WTC11 (cell line): Measurements from ENCODE around the gene NLRP1. TPM values are rescaled to one million over a fixed set of nuclear protein-coding genes. Genes with fewer than 3 reads are reported as not detected.

Experiments used
- ATAC-seq: fragments of 200-7000 bp; cut with Tn5 transposase; 2 replicates; pipeline ENCODE4 v1.10.0; 2021; ENCODE audit warnings: mild to moderate bottlenecking, moderate library complexity
- CTCF ChIA-PET: fragments of 300-600 bp; sonication (Branson Sonifier 250); formaldehyde crosslinking; loops from one replicate; lab custom pipeline; 2021; ENCODE audit warnings: antibody characterized with exemption; lab: Charles Lee
- POLR2A ChIA-PET: fragments of 350-600 bp; sonication (Branson Sonifier 250); formaldehyde crosslinking; loops from one replicate; lab custom pipeline; 2021; ENCODE audit warnings: antibody characterized with exemption; lab: Charles Lee
- DNase-seq: peaks from one replicate; pipeline ENCODE4 v3.0.0; 2021; ENCODE audit warnings: low spot score
- H3K27ac Mint-ChIP-seq: 2 replicates; pipeline ENCODE4 v1.8.0; 2021; ENCODE audit warnings: mixed read lengths
- H3K27me3 Mint-ChIP-seq: 2 replicates; pipeline ENCODE4 v1.8.0; 2021; ENCODE audit warnings: low read depth, mild to moderate bottlenecking, moderate library complexity, mixed read lengths
- H3K36me3 Mint-ChIP-seq: 2 replicates; pipeline ENCODE4 v1.8.0; 2021; ENCODE audit warnings: mixed read lengths
- H3K4me1 Mint-ChIP-seq: 2 replicates; pipeline ENCODE4 v1.8.0; 2022; ENCODE audit warnings: mixed read lengths
- H3K4me3 Mint-ChIP-seq: 2 replicates; pipeline ENCODE4 v1.8.0; 2021; ENCODE audit warnings: mild to moderate bottlenecking, moderate library complexity, mixed read lengths
- H3K9me3 Mint-ChIP-seq: 2 replicates; pipeline ENCODE4 v1.8.0; 2021; ENCODE audit warnings: mixed read lengths
- CREM ChIP-seq: sonication (generic); formaldehyde crosslinking; IDR thresholded peaks from 2 replicates; pipeline ENCODE4 v1.8.1; 2022; ENCODE audit warnings: mild to moderate bottlenecking, missing genetic modification reagents, moderate library complexity
- ELF4 ChIP-seq: sonication (generic); formaldehyde crosslinking; IDR thresholded peaks from 2 replicates; pipeline ENCODE4 v1.8.1; 2022; ENCODE audit warnings: low read depth, mild to moderate bottlenecking, moderate library complexity, missing genetic modification reagents
- FOXK1 ChIP-seq: sonication (generic); formaldehyde crosslinking; IDR thresholded peaks from 2 replicates; pipeline ENCODE4 v1.8.0; 2022; ENCODE audit warnings: mild to moderate bottlenecking, moderate library complexity, missing genetic modification reagents
- MYBL2 ChIP-seq: sonication (generic); formaldehyde crosslinking; IDR thresholded peaks from 2 replicates; pipeline ENCODE4 v1.8.1; 2023; ENCODE audit warnings: mild to moderate bottlenecking, moderate library complexity, missing genetic modification reagents
- SMAD3 ChIP-seq: sonication (generic); formaldehyde crosslinking; IDR thresholded peaks from 2 replicates; pipeline ENCODE4 v1.8.0; 2022; ENCODE audit warnings: missing genetic modification reagents, mild to moderate bottlenecking, borderline replicate concordance
- SMAD4 ChIP-seq: sonication (generic); formaldehyde crosslinking; IDR thresholded peaks from 2 replicates; pipeline ENCODE4 v1.8.0; 2022; ENCODE audit warnings: mild to moderate bottlenecking, missing genetic modification reagents
- TCF7 ChIP-seq: sonication (generic); formaldehyde crosslinking; IDR thresholded peaks from 2 replicates; pipeline ENCODE4 v1.8.0; 2022; ENCODE audit warnings: mild to moderate bottlenecking, low read depth, missing genetic modification reagents, moderate library complexity
- ZBTB21 ChIP-seq: sonication (generic); formaldehyde crosslinking; IDR thresholded peaks from 2 replicates; pipeline ENCODE4 v1.8.1; 2023; ENCODE audit warnings: mild to moderate bottlenecking, missing genetic modification reagents, borderline replicate concordance
- ZNF121 ChIP-seq: sonication (generic); formaldehyde crosslinking; IDR thresholded peaks from 2 replicates; pipeline ENCODE4 v1.8.0; 2023; ENCODE audit warnings: missing genetic modification reagents
- ZNF317 ChIP-seq: sonication (generic); formaldehyde crosslinking; IDR thresholded peaks from 2 replicates; pipeline ENCODE4 v1.8.1; 2023; ENCODE audit warnings: low read depth, mild to moderate bottlenecking, moderate library complexity, missing genetic modification reagents, borderline replicate concordance
- ZNF396 ChIP-seq: fragments of 250-450 bp; sonication (Bioruptor Pico); IDR thresholded peaks from 2 replicates; pipeline ENCODE4 v1.8.0; 2021; ENCODE audit warnings: mild to moderate bottlenecking, moderate library complexity, borderline replicate concordance
- total RNA-seq: library from RNA; stranded (reverse); gene quantifications from 3 replicates; pipeline ENCODE4 v1.2.3, GENCODE V29; 2021
- TF ChIP-seq, protein P1 (sequence below): fragments of 250-450 bp; sonication (Bioruptor Pico); IDR thresholded peaks from 2 replicates; pipeline ENCODE4 v1.9.0; 2021; ENCODE audit warnings: mild to moderate bottlenecking, borderline replicate concordance
- TF ChIP-seq, protein P2 (sequence below): fragments of 250-450 bp; sonication (Bioruptor Pico); IDR thresholded peaks from 2 replicates; pipeline ENCODE4 v2.1.2; 2022; ENCODE audit warnings: mild to moderate bottlenecking, moderate library complexity
- TF ChIP-seq, protein P3 (sequence below): sonication (generic); formaldehyde crosslinking; IDR thresholded peaks from 2 replicates; pipeline ENCODE4 v1.8.1; 2023; ENCODE audit warnings: mild to moderate bottlenecking, missing genetic modification reagents, borderline replicate concordance
- TF ChIP-seq, protein P4 (sequence below): sonication (generic); formaldehyde crosslinking; IDR thresholded peaks from 2 replicates; pipeline ENCODE4 v1.8.0; 2023; ENCODE audit warnings: missing genetic modification reagents
- TF ChIP-seq, protein P5 (sequence below): sonication (generic); formaldehyde crosslinking; IDR thresholded peaks from 2 replicates; pipeline ENCODE4 v1.8.0; 2022; ENCODE audit warnings: mild to moderate bottlenecking, missing genetic modification reagents
- TF ChIP-seq, protein P6 (sequence below): sonication (generic); formaldehyde crosslinking; IDR thresholded peaks from 2 replicates; pipeline ENCODE4 v1.8.0; 2022; ENCODE audit warnings: missing genetic modification reagents

The NLRP1 gene
- total RNA-seq, 1 experiment from 2014 or later = 17.6 TPM

DNA sequence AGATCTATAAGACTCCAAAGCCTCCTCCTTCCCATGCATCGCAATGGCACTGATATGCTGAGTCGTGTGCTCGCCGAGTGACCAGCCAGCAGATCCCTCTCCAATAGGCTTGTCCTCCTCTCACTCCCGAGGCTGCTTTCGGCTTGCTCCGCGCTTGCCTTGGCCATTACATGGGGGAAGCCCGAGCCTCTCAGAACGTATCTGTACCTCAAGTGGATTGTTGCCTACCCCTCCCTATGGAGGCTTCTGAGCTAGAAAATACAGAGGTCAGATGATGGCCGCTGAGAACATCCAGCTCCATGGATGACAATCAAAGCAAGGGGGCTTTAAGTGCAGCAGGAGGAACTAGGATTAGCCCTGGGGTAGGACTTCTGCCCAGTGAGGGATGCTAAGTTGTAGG is 7.7 kb upstream of the NLRP1 start:
- no peaks in the 10 kb centered on the region for H3K9me3 Mint-ChIP-seq
- CTCF ChIA-PET = interaction anchor here (0.8 to 4.3 kb wide), 13 partner anchors 15 to 844 kb away, joined by 3 to 51 read pairs (median 5); no protein-coding TSS in a partner anchor
- H3K4me3 Mint-ChIP-seq = no peak overlapping the region
- no peak overlapping the region for H3K27ac Mint-ChIP-seq
- POLR2A ChIA-PET = no interaction called here
- ATAC-seq = no peak
- TF ChIP-seq SMAD4 (CRISPR knock-in tag) (no peak), FOXK1 (CRISPR knock-in tag) (no peak)
- no peak for DNase-seq
- H3K4me1 Mint-ChIP-seq = peaks cover 4% of the 10 kb centered on the region; the same call in 1 of the 2 replicates
- H3K36me3 Mint-ChIP-seq = no peaks in the 10 kb centered on the region
- no peaks in the 10 kb centered on the region for H3K27me3 Mint-ChIP-seq

DNA sequence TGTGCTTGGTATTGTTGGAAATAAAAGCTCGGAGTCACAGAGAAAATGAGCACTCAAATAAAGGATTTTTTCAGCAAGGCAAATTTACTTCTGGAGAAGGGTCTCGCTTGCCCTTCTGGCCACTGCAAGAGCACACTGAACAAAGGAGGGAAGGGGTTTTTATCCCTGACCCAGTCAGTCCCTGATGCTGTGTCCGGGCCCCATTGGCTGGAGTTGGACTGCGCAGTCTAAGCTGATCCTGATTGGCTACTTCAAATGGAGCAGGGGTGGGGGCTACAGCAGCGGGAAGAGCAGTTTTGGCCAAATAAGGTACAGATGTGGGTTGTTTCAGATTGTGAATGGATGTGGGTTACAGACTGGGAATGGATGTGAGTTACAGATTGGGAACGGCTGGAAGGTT is 4.3 kb upstream of the NLRP1 start:
- Mint-ChIP-seq H3K4me1 (peaks cover 14% of the 10 kb centered on the region), H3K27me3 (no peaks in the 10 kb centered on the region), H3K9me3 (no peaks in the 10 kb centered on the region), H3K36me3 (no peaks in the 10 kb centered on the region), H3K4me3 (no peak overlapping the region), H3K27ac (no peak overlapping the region)
- ChIA-PET CTCF (interaction anchor here (1.2 kb wide), 1 partner anchor 118 kb away, joined by 5 read pairs; no protein-coding TSS in a partner anchor), POLR2A (no interaction called here)
- ATAC-seq (no peak), DNase-seq (no peak)
- TF ChIP-seq, protein P1, sequence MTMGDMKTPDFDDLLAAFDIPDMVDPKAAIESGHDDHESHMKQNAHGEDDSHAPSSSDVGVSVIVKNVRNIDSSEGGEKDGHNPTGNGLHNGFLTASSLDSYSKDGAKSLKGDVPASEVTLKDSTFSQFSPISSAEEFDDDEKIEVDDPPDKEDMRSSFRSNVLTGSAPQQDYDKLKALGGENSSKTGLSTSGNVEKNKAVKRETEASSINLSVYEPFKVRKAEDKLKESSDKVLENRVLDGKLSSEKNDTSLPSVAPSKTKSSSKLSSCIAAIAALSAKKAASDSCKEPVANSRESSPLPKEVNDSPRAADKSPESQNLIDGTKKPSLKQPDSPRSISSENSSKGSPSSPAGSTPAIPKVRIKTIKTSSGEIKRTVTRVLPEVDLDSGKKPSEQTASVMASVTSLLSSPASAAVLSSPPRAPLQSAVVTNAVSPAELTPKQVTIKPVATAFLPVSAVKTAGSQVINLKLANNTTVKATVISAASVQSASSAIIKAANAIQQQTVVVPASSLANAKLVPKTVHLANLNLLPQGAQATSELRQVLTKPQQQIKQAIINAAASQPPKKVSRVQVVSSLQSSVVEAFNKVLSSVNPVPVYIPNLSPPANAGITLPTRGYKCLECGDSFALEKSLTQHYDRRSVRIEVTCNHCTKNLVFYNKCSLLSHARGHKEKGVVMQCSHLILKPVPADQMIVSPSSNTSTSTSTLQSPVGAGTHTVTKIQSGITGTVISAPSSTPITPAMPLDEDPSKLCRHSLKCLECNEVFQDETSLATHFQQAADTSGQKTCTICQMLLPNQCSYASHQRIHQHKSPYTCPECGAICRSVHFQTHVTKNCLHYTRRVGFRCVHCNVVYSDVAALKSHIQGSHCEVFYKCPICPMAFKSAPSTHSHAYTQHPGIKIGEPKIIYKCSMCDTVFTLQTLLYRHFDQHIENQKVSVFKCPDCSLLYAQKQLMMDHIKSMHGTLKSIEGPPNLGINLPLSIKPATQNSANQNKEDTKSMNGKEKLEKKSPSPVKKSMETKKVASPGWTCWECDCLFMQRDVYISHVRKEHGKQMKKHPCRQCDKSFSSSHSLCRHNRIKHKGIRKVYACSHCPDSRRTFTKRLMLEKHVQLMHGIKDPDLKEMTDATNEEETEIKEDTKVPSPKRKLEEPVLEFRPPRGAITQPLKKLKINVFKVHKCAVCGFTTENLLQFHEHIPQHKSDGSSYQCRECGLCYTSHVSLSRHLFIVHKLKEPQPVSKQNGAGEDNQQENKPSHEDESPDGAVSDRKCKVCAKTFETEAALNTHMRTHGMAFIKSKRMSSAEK (CRISPR knock-in tag) = no peak
- TF ChIP-seq MYBL2 (no peak), ZNF121 (CRISPR knock-in tag) (no peak), ZBTB21 (no peak), ELF4 (CRISPR knock-in tag) (no peak), ZNF396 (CRISPR knock-in tag) (no peak), ZNF317 (CRISPR knock-in tag) (no peak), CREM (CRISPR knock-in tag) (no peak), TCF7 (CRISPR knock-in tag) (no peak), SMAD3 (CRISPR knock-in tag) (no peak)
- TF ChIP-seq, protein P2, sequence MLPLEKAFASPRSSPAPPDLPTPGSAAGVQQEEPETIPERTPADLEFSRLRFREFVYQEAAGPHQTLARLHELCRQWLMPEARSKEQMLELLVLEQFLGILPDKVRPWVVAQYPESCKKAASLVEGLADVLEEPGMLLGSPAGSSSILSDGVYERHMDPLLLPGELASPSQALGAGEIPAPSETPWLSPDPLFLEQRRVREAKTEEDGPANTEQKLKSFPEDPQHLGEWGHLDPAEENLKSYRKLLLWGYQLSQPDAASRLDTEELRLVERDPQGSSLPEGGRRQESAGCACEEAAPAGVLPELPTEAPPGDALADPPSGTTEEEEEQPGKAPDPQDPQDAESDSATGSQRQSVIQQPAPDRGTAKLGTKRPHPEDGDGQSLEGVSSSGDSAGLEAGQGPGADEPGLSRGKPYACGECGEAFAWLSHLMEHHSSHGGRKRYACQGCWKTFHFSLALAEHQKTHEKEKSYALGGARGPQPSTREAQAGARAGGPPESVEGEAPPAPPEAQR (CRISPR knock-in tag) = no peak
- TF ChIP-seq, protein P3, sequence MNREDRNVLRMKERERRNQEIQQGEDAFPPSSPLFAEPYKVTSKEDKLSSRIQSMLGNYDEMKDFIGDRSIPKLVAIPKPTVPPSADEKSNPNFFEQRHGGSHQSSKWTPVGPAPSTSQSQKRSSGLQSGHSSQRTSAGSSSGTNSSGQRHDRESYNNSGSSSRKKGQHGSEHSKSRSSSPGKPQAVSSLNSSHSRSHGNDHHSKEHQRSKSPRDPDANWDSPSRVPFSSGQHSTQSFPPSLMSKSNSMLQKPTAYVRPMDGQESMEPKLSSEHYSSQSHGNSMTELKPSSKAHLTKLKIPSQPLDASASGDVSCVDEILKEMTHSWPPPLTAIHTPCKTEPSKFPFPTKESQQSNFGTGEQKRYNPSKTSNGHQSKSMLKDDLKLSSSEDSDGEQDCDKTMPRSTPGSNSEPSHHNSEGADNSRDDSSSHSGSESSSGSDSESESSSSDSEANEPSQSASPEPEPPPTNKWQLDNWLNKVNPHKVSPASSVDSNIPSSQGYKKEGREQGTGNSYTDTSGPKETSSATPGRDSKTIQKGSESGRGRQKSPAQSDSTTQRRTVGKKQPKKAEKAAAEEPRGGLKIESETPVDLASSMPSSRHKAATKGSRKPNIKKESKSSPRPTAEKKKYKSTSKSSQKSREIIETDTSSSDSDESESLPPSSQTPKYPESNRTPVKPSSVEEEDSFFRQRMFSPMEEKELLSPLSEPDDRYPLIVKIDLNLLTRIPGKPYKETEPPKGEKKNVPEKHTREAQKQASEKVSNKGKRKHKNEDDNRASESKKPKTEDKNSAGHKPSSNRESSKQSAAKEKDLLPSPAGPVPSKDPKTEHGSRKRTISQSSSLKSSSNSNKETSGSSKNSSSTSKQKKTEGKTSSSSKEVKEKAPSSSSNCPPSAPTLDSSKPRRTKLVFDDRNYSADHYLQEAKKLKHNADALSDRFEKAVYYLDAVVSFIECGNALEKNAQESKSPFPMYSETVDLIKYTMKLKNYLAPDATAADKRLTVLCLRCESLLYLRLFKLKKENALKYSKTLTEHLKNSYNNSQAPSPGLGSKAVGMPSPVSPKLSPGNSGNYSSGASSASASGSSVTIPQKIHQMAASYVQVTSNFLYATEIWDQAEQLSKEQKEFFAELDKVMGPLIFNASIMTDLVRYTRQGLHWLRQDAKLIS (CRISPR knock-in tag) = no peak
- TF ChIP-seq, protein P4, sequence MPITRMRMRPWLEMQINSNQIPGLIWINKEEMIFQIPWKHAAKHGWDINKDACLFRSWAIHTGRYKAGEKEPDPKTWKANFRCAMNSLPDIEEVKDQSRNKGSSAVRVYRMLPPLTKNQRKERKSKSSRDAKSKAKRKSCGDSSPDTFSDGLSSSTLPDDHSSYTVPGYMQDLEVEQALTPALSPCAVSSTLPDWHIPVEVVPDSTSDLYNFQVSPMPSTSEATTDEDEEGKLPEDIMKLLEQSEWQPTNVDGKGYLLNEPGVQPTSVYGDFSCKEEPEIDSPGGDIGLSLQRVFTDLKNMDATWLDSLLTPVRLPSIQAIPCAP (CRISPR knock-in tag) = no peak
- TF ChIP-seq, protein P5, sequence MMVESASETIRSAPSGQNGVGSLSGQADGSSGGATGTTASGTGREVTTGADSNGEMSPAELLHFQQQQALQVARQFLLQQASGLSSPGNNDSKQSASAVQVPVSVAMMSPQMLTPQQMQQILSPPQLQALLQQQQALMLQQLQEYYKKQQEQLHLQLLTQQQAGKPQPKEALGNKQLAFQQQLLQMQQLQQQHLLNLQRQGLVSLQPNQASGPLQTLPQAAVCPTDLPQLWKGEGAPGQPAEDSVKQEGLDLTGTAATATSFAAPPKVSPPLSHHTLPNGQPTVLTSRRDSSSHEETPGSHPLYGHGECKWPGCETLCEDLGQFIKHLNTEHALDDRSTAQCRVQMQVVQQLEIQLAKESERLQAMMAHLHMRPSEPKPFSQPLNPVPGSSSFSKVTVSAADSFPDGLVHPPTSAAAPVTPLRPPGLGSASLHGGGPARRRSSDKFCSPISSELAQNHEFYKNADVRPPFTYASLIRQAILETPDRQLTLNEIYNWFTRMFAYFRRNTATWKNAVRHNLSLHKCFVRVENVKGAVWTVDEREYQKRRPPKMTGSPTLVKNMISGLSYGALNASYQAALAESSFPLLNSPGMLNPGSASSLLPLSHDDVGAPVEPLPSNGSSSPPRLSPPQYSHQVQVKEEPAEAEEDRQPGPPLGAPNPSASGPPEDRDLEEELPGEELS (CRISPR knock-in tag) = no peak
- TF ChIP-seq, protein P6, sequence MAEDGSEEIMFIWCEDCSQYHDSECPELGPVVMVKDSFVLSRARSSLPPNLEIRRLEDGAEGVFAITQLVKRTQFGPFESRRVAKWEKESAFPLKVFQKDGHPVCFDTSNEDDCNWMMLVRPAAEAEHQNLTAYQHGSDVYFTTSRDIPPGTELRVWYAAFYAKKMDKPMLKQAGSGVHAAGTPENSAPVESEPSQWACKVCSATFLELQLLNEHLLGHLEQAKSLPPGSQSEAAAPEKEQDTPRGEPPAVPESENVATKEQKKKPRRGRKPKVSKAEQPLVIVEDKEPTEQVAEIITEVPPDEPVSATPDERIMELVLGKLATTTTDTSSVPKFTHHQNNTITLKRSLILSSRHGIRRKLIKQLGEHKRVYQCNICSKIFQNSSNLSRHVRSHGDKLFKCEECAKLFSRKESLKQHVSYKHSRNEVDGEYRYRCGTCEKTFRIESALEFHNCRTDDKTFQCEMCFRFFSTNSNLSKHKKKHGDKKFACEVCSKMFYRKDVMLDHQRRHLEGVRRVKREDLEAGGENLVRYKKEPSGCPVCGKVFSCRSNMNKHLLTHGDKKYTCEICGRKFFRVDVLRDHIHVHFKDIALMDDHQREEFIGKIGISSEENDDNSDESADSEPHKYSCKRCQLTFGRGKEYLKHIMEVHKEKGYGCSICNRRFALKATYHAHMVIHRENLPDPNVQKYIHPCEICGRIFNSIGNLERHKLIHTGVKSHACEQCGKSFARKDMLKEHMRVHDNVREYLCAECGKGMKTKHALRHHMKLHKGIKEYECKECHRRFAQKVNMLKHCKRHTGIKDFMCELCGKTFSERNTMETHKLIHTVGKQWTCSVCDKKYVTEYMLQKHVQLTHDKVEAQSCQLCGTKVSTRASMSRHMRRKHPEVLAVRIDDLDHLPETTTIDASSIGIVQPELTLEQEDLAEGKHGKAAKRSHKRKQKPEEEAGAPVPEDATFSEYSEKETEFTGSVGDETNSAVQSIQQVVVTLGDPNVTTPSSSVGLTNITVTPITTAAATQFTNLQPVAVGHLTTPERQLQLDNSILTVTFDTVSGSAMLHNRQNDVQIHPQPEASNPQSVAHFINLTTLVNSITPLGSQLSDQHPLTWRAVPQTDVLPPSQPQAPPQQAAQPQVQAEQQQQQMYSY (CRISPR knock-in tag) = no peak
